GM20431 (cell line): Measurements from ENCODE around the gene LRR1.
"Not testable (repeated sequence)": the region's sequence is repeated elsewhere in the genome, so short reads cannot be mapped to it uniquely, and the experiment has no call there.

Experiments
- in situ Hi-C: fragments of 300-500 bp; cut with MseI, MboI; formaldehyde crosslinking; loops from one replicate; pipeline ENCODE4 v1.15.0; 2020; ENCODE audit warnings: low sequenced_read_pairs; ENCODE audit not compliant: unreplicated experiment

LRR1 gene

GRCh38 chr14:49598485-49599300 lies at the start of gene LRR1:
LRR1 (plus strand) TSS chr14:49598940; CDS start chr14:49599021, 81 bp downstream.
- in situ Hi-C loops: no loop called here

GRCh38 chr14:49549446-49549845 lies 49.3 kb upstream of the LRR1 start:
- in situ Hi-C loops: no loop called here

GRCh38 chr14:49549881-49550280 lies 48.9 kb upstream of the LRR1 start:
- in situ Hi-C loops: no loop called here

GRCh38 chr14:49550286-49551184 lies 48.2 kb upstream of the LRR1 start:
- in situ Hi-C loops: no loop called here

- in situ Hi-C loops: no loop called here
These were observed 47.2 kb upstream of the LRR1 start for GRCh38 chr14:49551569-49551968.

- in situ Hi-C loops: no loop called here
These were observed 45.6 kb upstream of the LRR1 start for GRCh38 chr14:49553106-49553505.

GRCh38 chr14:49553892-49554291 lies 44.8 kb upstream of the LRR1 start:
- in situ Hi-C loops: no loop called here

- in situ Hi-C loops: no loop called here
These were observed 38.6 kb upstream of the LRR1 start for GRCh38 chr14:49559979-49560768.

GRCh38 chr14:49566714-49567113 lies 32.0 kb upstream of the LRR1 start:
- in situ Hi-C loops: no loop called here

- in situ Hi-C loops: no loop called here
These were observed 29.5 kb upstream of the LRR1 start for GRCh38 chr14:49569281-49569680.

- in situ Hi-C loops: no loop called here
These were observed 24.7 kb upstream of the LRR1 start for GRCh38 chr14:49574038-49574437.

GRCh38 chr14:49578141-49578540 lies 20.6 kb upstream of the LRR1 start:
- in situ Hi-C loops: no loop called here

- in situ Hi-C loops: no loop called here
These were observed 18.9 kb upstream of the LRR1 start for GRCh38 chr14:49579841-49580240.

GRCh38 chr14:49581209-49582112 lies 17.3 kb upstream of the LRR1 start:
- in situ Hi-C loops: no loop called here

GRCh38 chr14:49582113-49582977 lies 16.4 kb upstream of the LRR1 start:
- in situ Hi-C loops: no loop called here

- in situ Hi-C loops: no loop called here
These were observed 15.1 kb upstream of the LRR1 start for GRCh38 chr14:49583629-49584028.

- in situ Hi-C loops: no loop called here
These were observed 14.7 kb upstream of the LRR1 start for GRCh38 chr14:49584058-49584457.

- in situ Hi-C loops: not testable (repeated sequence)
These were observed 13.6 kb upstream of the LRR1 start for GRCh38 chr14:49584981-49585640.
